NT2/D1 (cell line): ENCODE results near the gene GAS6.

Experiments
- YY1 ChIP-seq: IDR thresholded peaks from 2 replicates; pipeline ENCODE4 v1.6.1; 2011; ENCODE audit not compliant: insufficient read length, insufficient read depth
- ZNF274 ChIP-seq: IDR thresholded peaks from 2 replicates; pipeline ENCODE4 v1.6.1; 2011; ENCODE audit warnings: mild to moderate bottlenecking, low read depth, low read length

DNA sequence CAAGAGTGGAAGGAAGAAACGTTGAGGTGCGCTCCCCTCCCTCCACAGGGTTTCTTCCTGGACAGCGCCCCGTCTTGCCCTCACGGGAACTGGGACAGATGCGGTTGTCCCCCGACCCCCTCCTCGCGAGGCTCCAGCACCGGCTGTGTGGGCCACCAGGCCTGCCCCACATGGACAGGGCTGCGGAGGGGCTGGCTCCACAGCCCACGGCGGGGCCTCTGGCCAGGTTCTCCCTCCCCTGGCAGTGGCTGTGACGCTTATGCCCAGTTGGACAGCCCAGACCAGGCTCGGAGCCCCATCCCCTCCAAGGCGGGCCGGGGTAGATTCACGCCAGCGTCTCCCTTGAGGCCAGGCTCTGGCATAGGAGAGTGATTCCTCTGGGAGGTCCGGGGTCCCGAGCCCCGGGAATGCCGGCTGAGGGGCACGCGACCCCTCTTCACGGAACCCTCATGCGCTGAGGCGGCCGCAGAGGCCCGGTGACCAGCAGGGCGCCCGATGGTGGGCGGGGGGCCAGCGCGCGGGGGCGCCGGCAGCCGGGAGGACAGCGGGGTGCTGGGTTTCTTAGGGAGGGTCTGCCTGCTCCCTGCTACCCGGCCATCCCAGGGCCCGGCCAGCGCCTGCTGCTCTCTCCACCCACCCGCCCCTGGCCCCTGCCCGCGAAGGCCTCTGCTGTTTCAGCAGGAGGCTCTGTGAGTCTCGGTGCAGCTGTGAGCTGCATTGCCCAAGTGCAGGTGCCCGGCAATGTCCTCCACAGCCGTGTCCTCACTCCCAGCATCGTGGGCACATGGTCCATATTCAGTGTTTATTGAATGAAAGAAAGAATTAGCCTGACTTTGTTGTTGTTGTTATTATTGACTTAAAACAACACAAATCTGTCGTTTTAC lies 20.3 kb upstream of the GAS6 start:
- no peak for TF ChIP-seq ZNF274
- no peak for TF ChIP-seq YY1
